Measurements from ENCODE around the gene SMG6.

DNA sequence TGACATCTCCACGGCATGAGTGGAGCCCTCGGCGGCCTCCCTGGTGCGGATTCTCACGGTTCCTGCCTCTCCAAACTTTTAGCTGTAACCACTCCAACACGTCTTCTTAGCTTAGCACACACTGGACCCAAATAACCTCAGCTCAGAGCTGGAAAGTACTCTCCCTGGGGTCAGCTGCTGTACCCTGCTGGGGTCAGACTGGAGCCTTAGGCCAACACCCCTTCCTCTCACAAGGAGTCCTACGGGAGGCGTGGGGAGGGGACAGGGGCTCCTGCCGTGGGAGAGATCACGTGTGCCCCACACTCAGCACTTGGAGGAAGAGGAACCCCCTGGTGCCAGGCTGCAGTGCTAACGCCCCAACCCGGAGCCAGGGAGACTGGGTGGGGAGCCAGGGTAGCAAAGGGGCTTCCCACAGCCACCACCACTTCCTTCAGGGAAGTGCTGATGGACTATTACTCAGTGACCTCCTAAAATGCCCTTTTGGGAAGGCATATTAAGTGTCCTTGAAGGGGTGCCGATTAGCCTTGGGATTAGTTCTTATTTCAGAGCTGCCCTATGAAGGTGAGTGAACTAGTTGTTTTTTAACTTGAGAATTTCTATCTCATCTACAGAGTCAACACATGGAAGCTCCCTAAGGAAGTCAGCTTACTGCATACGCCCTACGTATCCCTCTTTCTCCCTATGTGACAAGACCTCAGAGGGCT lies 124.6 kb downstream of the SMG6 start:
- TF ChIP-seq, protein P1, sequence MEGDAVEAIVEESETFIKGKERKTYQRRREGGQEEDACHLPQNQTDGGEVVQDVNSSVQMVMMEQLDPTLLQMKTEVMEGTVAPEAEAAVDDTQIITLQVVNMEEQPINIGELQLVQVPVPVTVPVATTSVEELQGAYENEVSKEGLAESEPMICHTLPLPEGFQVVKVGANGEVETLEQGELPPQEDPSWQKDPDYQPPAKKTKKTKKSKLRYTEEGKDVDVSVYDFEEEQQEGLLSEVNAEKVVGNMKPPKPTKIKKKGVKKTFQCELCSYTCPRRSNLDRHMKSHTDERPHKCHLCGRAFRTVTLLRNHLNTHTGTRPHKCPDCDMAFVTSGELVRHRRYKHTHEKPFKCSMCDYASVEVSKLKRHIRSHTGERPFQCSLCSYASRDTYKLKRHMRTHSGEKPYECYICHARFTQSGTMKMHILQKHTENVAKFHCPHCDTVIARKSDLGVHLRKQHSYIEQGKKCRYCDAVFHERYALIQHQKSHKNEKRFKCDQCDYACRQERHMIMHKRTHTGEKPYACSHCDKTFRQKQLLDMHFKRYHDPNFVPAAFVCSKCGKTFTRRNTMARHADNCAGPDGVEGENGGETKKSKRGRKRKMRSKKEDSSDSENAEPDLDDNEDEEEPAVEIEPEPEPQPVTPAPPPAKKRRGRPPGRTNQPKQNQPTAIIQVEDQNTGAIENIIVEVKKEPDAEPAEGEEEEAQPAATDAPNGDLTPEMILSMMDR (IDR thresholded peaks at IDR 0.05): no peak
- no peak for TF ChIP-seq POLR2A (IDR thresholded peaks at IDR 0.05)
